Heart left ventricle (tissue), 16 donors: ENCODE data around the gene ARSB. TPM values are rescaled to one million over a fixed set of nuclear protein-coding genes. Genes with fewer than 3 reads are reported as not detected.
A peak's percentile ranks its signal among the peaks of the same experiment; 100 is the strongest.

ENCODE experiments used
- ATAC-seq, 4 donors: fragments of 200-7000 bp; cut with Tn5 transposase; one replicate each; pipeline ENCODE4 v1.9.1; 2020 to 2022; ENCODE audit warnings: moderate library complexity in 4 of 4, mild to moderate bottlenecking in 3 of 4, moderate number of reproducible peaks in 1 of 4
- DNase-seq, 5 donors: peaks; one replicate each; pipeline ENCODE4 v3.0.0-alpha.2; 2020
- H3K27ac ChIP-seq, 12 donors: fragments of 200-600 bp; sonication (generic) in 4 of 12; one replicate each; pipeline versions ENCODE4 v1.5.0 to v1.8.0; 2016 to 2022; ENCODE audit warnings: mild to moderate bottlenecking in 2 of 12
- H3K27me3 ChIP-seq, 9 donors: fragments of 200-600 bp; sonication (generic) in 2 of 9; one replicate each; pipeline versions ENCODE4 v1.5.1 to v1.8.0; 2016 to 2022; ENCODE audit warnings: mild to moderate bottlenecking in 3 of 9
- H3K36me3 ChIP-seq, 9 donors: fragments of 200-600 bp; sonication (generic) in 2 of 9; one replicate each; pipeline versions ENCODE4 v1.5.0 to v1.8.0; 2018 to 2022; ENCODE audit warnings: mild to moderate bottlenecking in 2 of 9
- H3K4me1 ChIP-seq, 12 donors: fragments of 200-600 bp; sonication (generic) in 4 of 12; one replicate each; pipeline versions ENCODE4 v1.5.0 to v1.8.0; 2016 to 2022; ENCODE audit warnings: mild to moderate bottlenecking in 3 of 12
- H3K4me3 ChIP-seq, 12 donors: fragments of 200-600 bp; sonication (generic) in 4 of 12; one replicate each; pipeline versions ENCODE4 v1.5.0 to v1.8.0; 2017 to 2022; ENCODE audit warnings: mild to moderate bottlenecking in 9 of 12, moderate library complexity in 4 of 12
- H3K9me3 ChIP-seq, 12 donors: fragments of 200-600 bp; sonication (generic) in 4 of 12; one replicate each; pipeline versions ENCODE4 v1.5.0 to v1.8.0; 2016 to 2022; ENCODE audit warnings: mild to moderate bottlenecking in 1 of 12
- CTCF ChIP-seq, 12 donors: fragments of 200-600 bp; sonication (generic) in 4 of 12; IDR thresholded peaks; one replicate each; pipeline versions ENCODE4 v1.5.0 to v1.8.0; 2018 to 2022; ENCODE audit warnings: antibody characterized with exemption in 12 of 12, mild to moderate bottlenecking in 5 of 12
- POLR2A ChIP-seq, 2 donors: fragments of 450-650 bp; IDR thresholded peaks; one replicate each; pipeline ENCODE4 v1.6.1; 2017; ENCODE audit warnings: antibody characterized with exemption in 2 of 2, mild to moderate bottlenecking in 2 of 2, moderate library complexity in 2 of 2
- WGBS, 4 donors: extraction: QIAGEN DNeasy Blood & Tissue Kit in 2 of 4; methylation state at CpG; one replicate each; pipeline versions ENCODE4 v1.1.5 to v1.1.7; 2013 to 2018; 5-methylcytosine and 5-hydroxymethylcytosine counted together
- intact Hi-C, 10 donors: fragments of 100-400 bp; cut with DNase I; formaldehyde crosslinking; loops; one replicate each; pipeline versions ENCODE4 v1.11.1 to v1.14.2; 2022
- polyA plus RNA-seq, 2 donors: library from polyadenylated mRNA; stranded (reverse); fragments of 200-250 nt; gene quantifications; one replicate each; pipeline ENCODE4 v1.2.3, GENCODE V29; 2013
- total RNA-seq, 9 donors: library from RNA; depleted of rRNA in 2 of 9; stranded (reverse); fragments of >200 nt in 2 of 9; fragmentation: NEBNext Ultra II Directional in 3 of 9; extraction: Animal tissue kit (Norgen Biotek cat#: 25700) in 3 of 9; gene quantifications; one replicate each; pipeline versions ENCODE4 v1.1.0 to v1.2.4, GENCODE V29; 2016 to 2023
- donor health status: ischemic (EF 13 %, LVEDD 7.1; RV severe dilation, severe dysfunction).
- donor health status: healthy with polysubstance abuse.
- donor health status: DM: no; HTN: yes; CAD: no.
- donor health status: DM: no; HTN: no; CAD: no.
- donor health status: ischemic (EF 25% LVEDD 6.9; RV normal size, moderate dysfunction).
- donor health status: ischemic (EF 25% LVEDD 5.7; RV mildly dilated, moderate dysfunction).
- donor health status: healthy.
- donor health status: DM: yes; HTN: yes; CAD: no.
- donor health status: ischemic (EF 35%, LVEDD 5.7; RV mildly dilated, moderate dysfunction).
- donor health status: nonischemic (EF 11% LVEDD 7.7; RV severe dilation, severe dysfunction).
- donor health status: DM: yes; HTN: yes; CAD: no.
- donor health status: PGD.
- donor health status: ischemic (EF 29% LVEDD 5.4; RV normal size, mild dysfunction).
- donor health status: nonischemic (EF 23%, LVEDD 6.1; RV moderate dilation, normal function).

ARSB gene
- total and polyA plus RNA-seq, 11 donors, result 2.2 to 25.8 (median 14.4) TPM

GRCh38 chr5:78778538-78778937 lies 206.6 kb downstream of the ARSB start:
- no peaks in the 10 kb centered on the region for H3K27me3 ChIP-seq
- peak overlapping the region in 5 of 12 donors; percentile 2 to 63 (median 47) for H3K27ac ChIP-seq
- H3K4me1 ChIP-seq, result peaks cover 0 to 17% (median 0%) of the 10 kb centered on the region in 12 donors
- no peak overlapping the region for H3K4me3 ChIP-seq
- peak in 3 of 4 donors; percentile 23 to 56 (median 30) for ATAC-seq
- DNase-seq, result peak in 1 of 5 donors; percentile 51
- peaks cover 0 to 7% (median 0%) of the 10 kb centered on the region in 12 donors for H3K9me3 ChIP-seq
- intact Hi-C loops, result no loop called here
- no peak for TF ChIP-seq CTCF (IDR thresholded peaks at IDR 0.05)
- no peak for TF ChIP-seq POLR2A (IDR thresholded peaks at IDR 0.05)
- 92 to 97% (median 94%) methylated on average over 1 of the region's 1 CpG for WGBS, 4 donors
- peaks cover 0 to 8% (median 0%) of the 10 kb centered on the region in 9 donors for H3K36me3 ChIP-seq

GRCh38 chr5:78777901-78778300 lies 207.2 kb downstream of the ARSB start:
- peak overlapping the region in 1 of 12 donors; percentile 47 for H3K27ac ChIP-seq
- WGBS, 4 donors, result 90 to 99% (median 97%) methylated on average over 5 of the region's 5 CpGs
- no peak for ATAC-seq

GRCh38 chr5:78776637-78777036 lies 208.5 kb downstream of the ARSB start:
- H3K4me1 ChIP-seq, result peaks cover 0 to 11% (median 0%) of the 10 kb centered on the region in 12 donors
- no peak for DNase-seq
- TF ChIP-seq CTCF (IDR thresholded peaks at IDR 0.05) (no peak), POLR2A (IDR thresholded peaks at IDR 0.05) (no peak)
- H3K27me3 ChIP-seq, result no peaks in the 10 kb centered on the region
- ATAC-seq, result no peak
- intact Hi-C loops, result no loop called here
- no peak overlapping the region for H3K4me3 ChIP-seq
- no peak overlapping the region for H3K27ac ChIP-seq
- H3K9me3 ChIP-seq, result peaks cover 0 to 7% (median 0%) of the 10 kb centered on the region in 12 donors
- WGBS, 4 donors, result 95 to 100% (median 100%) methylated on average over 1 of the region's 1 CpG
- peaks cover 0 to 8% (median 0%) of the 10 kb centered on the region in 9 donors for H3K36me3 ChIP-seq

More at GRCh38 chr5:78777901-78778300, 207.2 kb downstream of the ARSB start:
- DNase-seq, result no peak
- intact Hi-C loops, result no loop called here
- H3K4me1 ChIP-seq, result peaks cover 0 to 14% (median 0%) of the 10 kb centered on the region in 12 donors
- TF ChIP-seq CTCF (IDR thresholded peaks at IDR 0.05) (no peak), POLR2A (IDR thresholded peaks at IDR 0.05) (no peak)
- no peak overlapping the region for H3K4me3 ChIP-seq
- H3K27me3 ChIP-seq, result no peaks in the 10 kb centered on the region
- H3K9me3 ChIP-seq, result peaks cover 0 to 7% (median 0%) of the 10 kb centered on the region in 12 donors
- peaks cover 0 to 8% (median 0%) of the 10 kb centered on the region in 9 donors for H3K36me3 ChIP-seq

GRCh38 chr5:78773655-78774054 lies 211.5 kb downstream of the ARSB start:
- peaks cover 0 to 7% (median 0%) of the 10 kb centered on the region in 12 donors for H3K9me3 ChIP-seq
- TF ChIP-seq POLR2A (IDR thresholded peaks at IDR 0.05), result no peak
- TF ChIP-seq CTCF (IDR thresholded peaks at IDR 0.05), result no peak
- no peak overlapping the region for H3K4me3 ChIP-seq
- intact Hi-C loops, result no loop called here
- no peak overlapping the region for H3K27ac ChIP-seq
- WGBS, 4 donors, result 79 to 86% (median 80%) methylated on average over 8 of the region's 8 CpGs
- no peak for DNase-seq
- no peaks in the 10 kb centered on the region for H3K27me3 ChIP-seq
- ATAC-seq, result no peak
- no peaks in the 10 kb centered on the region for H3K36me3 ChIP-seq
- peaks cover 0 to 12% (median 0%) of the 10 kb centered on the region in 12 donors for H3K4me1 ChIP-seq
